ENCODE data around the gene NFIX. TPM values are rescaled to one million over a fixed set of nuclear protein-coding genes. Genes with fewer than 3 reads are reported as not detected.

The NFIX gene
- total RNA-seq, 2 experiments from 2014 or later, result 3.0 to 3.3 TPM

DNA sequence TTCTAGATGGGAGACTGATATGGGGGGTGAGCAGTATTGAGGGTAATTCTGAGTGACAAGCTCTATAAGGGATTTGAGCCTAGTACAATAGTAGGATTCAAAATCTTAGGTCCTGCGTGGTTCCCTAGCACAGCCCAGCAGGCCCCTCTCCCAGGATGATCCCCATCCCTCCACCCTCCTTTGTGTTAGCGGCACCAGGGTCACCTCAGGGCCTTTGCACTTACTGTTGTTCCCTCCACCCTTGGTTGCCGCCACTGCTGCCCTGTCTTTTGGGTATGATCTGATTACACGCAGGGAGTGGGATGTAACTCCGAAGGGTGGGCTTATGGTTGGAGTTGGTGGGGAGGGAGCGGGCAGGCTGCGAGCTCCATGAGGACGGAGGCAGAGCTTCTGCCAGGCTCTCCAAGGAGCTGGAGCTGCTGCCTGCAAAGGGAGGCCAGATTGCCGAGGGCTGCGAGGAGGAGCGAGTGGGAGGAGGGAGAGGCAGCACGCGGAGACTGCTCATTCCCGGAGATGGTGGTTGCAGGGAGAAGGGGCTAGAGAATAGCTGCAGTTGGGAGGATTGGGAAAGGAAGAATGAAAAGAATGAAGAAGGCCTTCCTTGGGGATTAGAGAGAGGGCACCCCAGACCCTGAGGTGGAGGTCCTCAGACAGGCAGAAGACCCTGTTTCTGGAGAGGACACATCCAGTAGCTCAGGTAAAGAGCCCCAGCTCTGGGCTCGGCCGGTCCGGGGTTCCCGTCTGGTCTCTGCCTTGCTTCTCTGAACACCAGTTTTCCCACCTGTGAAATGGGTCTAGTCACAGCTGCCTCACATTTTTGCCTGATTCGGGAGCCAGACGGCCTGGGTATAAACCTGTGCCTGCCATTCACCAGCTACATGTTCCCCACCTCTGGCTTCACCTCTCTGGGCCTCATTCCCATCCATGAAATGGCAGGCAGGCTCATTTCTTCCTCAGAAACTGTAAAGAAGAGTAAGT lies 128.0 kb downstream of the NFIX start:
- Histone ChIP-seq H3K36me3 (ENCODE audit: insufficient read depth, low read length) (peaks cover 18% of the 10 kb centered on the region), H3K27me3 (ENCODE audit: control insufficient read depth in 1 of 2, insufficient read depth in 2 of 2, low read length in 2 of 2) (no peaks in the 10 kb centered on the region), H3K4me1 (ENCODE audit: insufficient read depth, low read length) (peaks cover 40% of the 10 kb centered on the region), H3K9me3 (ENCODE audit: control insufficient read depth in 1 of 2, insufficient read depth in 1 of 2, low read length in 2 of 2) (no peaks in the 10 kb centered on the region), H3K4me3 (ENCODE audit: low read length) (no peak overlapping the region), H3K27ac (ENCODE audit: low read depth in 1 of 2, low read length in 2 of 2) (no peak overlapping the region)
- H3K36me3 Mint-ChIP-seq (ENCODE audit: low read depth), result peaks cover 11% of the 10 kb centered on the region
- intact Hi-C loops (cut with DNase I, micrococcal nuclease), result no loop called here
- H3K4me3 Mint-ChIP-seq, result peak overlapping the region; percentile 25
- H3K9me3 Mint-ChIP-seq, result no peaks in the 10 kb centered on the region
- no peak for ATAC-seq (ENCODE audit: poor library complexity)
- no peaks in the 10 kb centered on the region for H3K27me3 Mint-ChIP-seq
- DNase-seq, result no peak
- POLR2A ChIA-PET, result no interaction called here
- TF ChIP-seq CTCF (IDR thresholded peaks at IDR 0.05), result no peak
- peaks cover 46% of the 10 kb centered on the region for H3K4me1 Mint-ChIP-seq (ENCODE audit: low read depth)
- H3K27ac Mint-ChIP-seq, result no peak overlapping the region
- CTCF ChIA-PET, result interaction anchor here (0.5 kb wide), 1 partner anchor 347 kb away, joined by 5 read pairs; no protein-coding TSS in a partner anchor

- H3K4me1 ChIP-seq (ENCODE audit: insufficient read depth, low read length), result peaks cover 16% of the 10 kb centered on the region
- H3K4me3 ChIP-seq (ENCODE audit: low read length), result no peak overlapping the region
- H3K27ac ChIP-seq (ENCODE audit: low read depth in 1 of 2, low read length in 2 of 2), result no peak overlapping the region
- no peak for ATAC-seq (ENCODE audit: poor library complexity)
- peaks cover 15% of the 10 kb centered on the region for H3K36me3 ChIP-seq (ENCODE audit: insufficient read depth, low read length)
- Mint-ChIP-seq H3K27ac (no peak overlapping the region), H3K4me3 (no peak overlapping the region), H3K27me3 (no peaks in the 10 kb centered on the region), H3K36me3 (ENCODE audit: low read depth) (peaks cover 8% of the 10 kb centered on the region), H3K9me3 (no peaks in the 10 kb centered on the region), H3K4me1 (ENCODE audit: low read depth) (peaks cover 25% of the 10 kb centered on the region)
- no peak for TF ChIP-seq CTCF (IDR thresholded peaks at IDR 0.05)
- H3K9me3 ChIP-seq (ENCODE audit: control insufficient read depth in 1 of 2, insufficient read depth in 1 of 2, low read length in 2 of 2), result no peaks in the 10 kb centered on the region
- DNase-seq, result no peak
- ChIA-PET CTCF (no interaction called here), POLR2A (interaction anchor here (1.2 kb wide), 1 partner anchor 9 kb away, joined by 5 read pairs; the partner anchor contains the start of gene NACC1)
- intact Hi-C loops (cut with DNase I, micrococcal nuclease), result no loop called here
- H3K27me3 ChIP-seq (ENCODE audit: control insufficient read depth in 1 of 2, insufficient read depth in 2 of 2, low read length in 2 of 2), result no peaks in the 10 kb centered on the region
Measured at GRCh38 chr19:13127051-13127450, 131.8 kb downstream of the NFIX start.

DNA sequence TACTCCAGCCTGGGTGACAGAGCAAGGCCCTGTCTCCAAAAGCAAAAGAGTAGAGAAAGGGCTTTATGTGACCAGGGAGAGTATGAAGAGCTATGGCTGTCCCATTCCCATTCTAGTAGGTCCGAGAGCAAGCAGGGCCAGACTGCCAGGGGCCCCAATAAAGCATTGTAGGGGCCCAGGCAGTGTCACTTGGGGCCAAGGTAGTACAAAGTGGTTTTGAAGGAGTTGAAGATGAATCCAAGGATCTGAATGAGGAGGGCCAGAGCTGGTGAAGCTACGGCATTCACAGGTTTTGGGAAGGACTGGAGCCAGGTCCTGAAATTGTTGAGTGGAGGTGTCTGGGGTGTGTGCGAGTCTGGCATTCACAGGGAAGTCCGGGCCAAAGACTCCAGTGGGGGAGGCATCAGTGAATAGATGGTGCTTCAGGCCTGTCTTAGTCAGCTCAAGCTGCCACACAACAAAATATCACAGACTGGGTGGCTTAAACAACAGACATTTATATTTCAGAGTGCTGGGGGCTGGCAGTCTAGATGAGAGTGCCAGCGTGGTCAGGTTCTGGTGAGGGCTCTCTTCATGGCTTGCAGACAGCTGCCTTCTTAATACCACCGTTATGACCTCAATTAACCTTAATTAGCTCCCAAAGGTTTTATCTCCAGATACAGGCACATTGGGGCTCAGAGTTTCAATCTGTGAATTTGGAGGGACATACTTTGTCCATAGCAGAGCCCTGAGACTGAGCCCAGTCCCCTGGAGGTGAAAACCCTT lies 132.7 kb downstream of the NFIX start:
- intact Hi-C loops (cut with DNase I, micrococcal nuclease), result no loop called here
- Mint-ChIP-seq H3K27me3 (no peaks in the 10 kb centered on the region), H3K9me3 (no peaks in the 10 kb centered on the region), H3K36me3 (ENCODE audit: low read depth) (peaks cover 7% of the 10 kb centered on the region), H3K4me3 (no peak overlapping the region), H3K4me1 (ENCODE audit: low read depth) (peaks cover 26% of the 10 kb centered on the region), H3K27ac (peak overlapping the region; percentile 24)
- ChIA-PET CTCF (no interaction called here), POLR2A (interaction anchor here (1.2 kb wide), 1 partner anchor 10 kb away, joined by 5 read pairs; the partner anchor contains the start of gene NACC1)
- H3K4me3 ChIP-seq (ENCODE audit: low read length), result no peak overlapping the region
- no peaks in the 10 kb centered on the region for H3K9me3 ChIP-seq (ENCODE audit: control insufficient read depth in 1 of 2, insufficient read depth in 1 of 2, low read length in 2 of 2)
- ATAC-seq (ENCODE audit: poor library complexity), result no peak
- H3K36me3 ChIP-seq (ENCODE audit: insufficient read depth, low read length), result peaks cover 13% of the 10 kb centered on the region
- no peaks in the 10 kb centered on the region for H3K27me3 ChIP-seq (ENCODE audit: control insufficient read depth in 1 of 2, insufficient read depth in 2 of 2, low read length in 2 of 2)
- DNase-seq, result no peak
- TF ChIP-seq CTCF (IDR thresholded peaks at IDR 0.05), result no peak
- no peak overlapping the region for H3K27ac ChIP-seq (ENCODE audit: low read depth in 1 of 2, low read length in 2 of 2)
- peaks cover 22% of the 10 kb centered on the region for H3K4me1 ChIP-seq (ENCODE audit: insufficient read depth, low read length)
